BJ (cell line): ENCODE data around the gene TRIM39. TPM values are rescaled to one million over a fixed set of nuclear protein-coding genes. Genes with fewer than 3 reads are reported as not detected.

Experiments
- CTCF ChIA-PET: fragments of 350-600 bp; formaldehyde crosslinking; extraction: SDS; loops from one replicate; lab custom pipeline; 2021; ENCODE audit warnings: antibody characterized with exemption, inconsistent platforms; lab: Yijun Ruan, JAX
- POLR2A ChIA-PET: fragments of 300-600 bp; sonication (Branson Sonifier 250); formaldehyde crosslinking; extraction: SDS; loops from one replicate; lab custom pipeline; 2021; ENCODE audit warnings: antibody characterized with exemption; lab: Charles Lee
- DNase-seq: peaks from one replicate; pipeline ENCODE4 v3.0.0-alpha.2; 2011; ENCODE audit warnings: low read depth
- H3K27me3 ChIP-seq: 2 replicates; pipeline ENCODE4 v1.6.0; 2011; ENCODE audit warnings: low read length; ENCODE audit not compliant: control insufficient read depth, insufficient read depth
- H3K36me3 ChIP-seq: 2 replicates; pipeline ENCODE4 v1.5.1; 2011; ENCODE audit warnings: low read length; ENCODE audit not compliant: control insufficient read depth, insufficient read depth
- H3K4me3 ChIP-seq: 2 replicates; pipeline ENCODE4 v1.5.1; 2011; ENCODE audit warnings: low read depth, mild to moderate bottlenecking, control low read depth, low read length
- polyA plus RNA-seq: library from polyadenylated mRNA; depleted of rRNA; stranded (reverse); fragments of >200 nt; gene quantifications from 2 replicates; pipeline ENCODE4 v1.2.3, GENCODE V29; 2011
- TF ChIP-seq, protein P1 (sequence below): IDR thresholded peaks from 2 replicates; pipeline ENCODE4 v1.5.1; 2011; ENCODE audit warnings: low read depth, mild to moderate bottlenecking, control low read depth, inconsistent platforms, low read length, moderate library complexity; ENCODE audit not compliant: insufficient read depth

Gene TRIM39
- polyA plus RNA-seq, 1 experiment: 8.1 TPM

DNA sequence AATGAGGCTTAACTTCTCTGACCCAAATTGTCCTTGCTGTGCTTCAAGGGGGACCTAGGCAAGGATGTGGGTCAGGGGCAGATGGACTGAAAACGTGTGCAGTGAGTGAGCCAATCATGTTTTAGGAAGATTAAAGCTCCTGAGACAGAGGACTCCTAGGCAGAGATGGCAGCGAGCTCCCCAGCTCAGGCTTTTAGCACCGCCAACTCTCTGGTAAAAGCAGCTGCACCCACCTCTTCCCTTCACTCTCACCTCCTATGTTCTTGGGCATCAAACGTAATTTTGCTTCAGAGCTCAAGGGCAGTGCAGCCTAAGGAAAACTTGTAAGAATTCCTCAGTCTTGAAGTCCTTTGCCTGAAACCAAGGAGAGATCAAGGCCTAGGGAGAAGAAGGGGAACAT, 28.6 kb downstream of the TRIM39 start:
- ChIA-PET CTCF (interaction anchor here (2.3 kb wide), 1 partner anchor 42 kb away, joined by 10 read pairs; no protein-coding TSS in a partner anchor), POLR2A (no interaction called here)
- Histone ChIP-seq H3K27me3 (peaks cover 24% of the 10 kb centered on the region), H3K4me3 (no peak overlapping the region), H3K36me3 (no peaks in the 10 kb centered on the region)
- TF ChIP-seq, protein P1, sequence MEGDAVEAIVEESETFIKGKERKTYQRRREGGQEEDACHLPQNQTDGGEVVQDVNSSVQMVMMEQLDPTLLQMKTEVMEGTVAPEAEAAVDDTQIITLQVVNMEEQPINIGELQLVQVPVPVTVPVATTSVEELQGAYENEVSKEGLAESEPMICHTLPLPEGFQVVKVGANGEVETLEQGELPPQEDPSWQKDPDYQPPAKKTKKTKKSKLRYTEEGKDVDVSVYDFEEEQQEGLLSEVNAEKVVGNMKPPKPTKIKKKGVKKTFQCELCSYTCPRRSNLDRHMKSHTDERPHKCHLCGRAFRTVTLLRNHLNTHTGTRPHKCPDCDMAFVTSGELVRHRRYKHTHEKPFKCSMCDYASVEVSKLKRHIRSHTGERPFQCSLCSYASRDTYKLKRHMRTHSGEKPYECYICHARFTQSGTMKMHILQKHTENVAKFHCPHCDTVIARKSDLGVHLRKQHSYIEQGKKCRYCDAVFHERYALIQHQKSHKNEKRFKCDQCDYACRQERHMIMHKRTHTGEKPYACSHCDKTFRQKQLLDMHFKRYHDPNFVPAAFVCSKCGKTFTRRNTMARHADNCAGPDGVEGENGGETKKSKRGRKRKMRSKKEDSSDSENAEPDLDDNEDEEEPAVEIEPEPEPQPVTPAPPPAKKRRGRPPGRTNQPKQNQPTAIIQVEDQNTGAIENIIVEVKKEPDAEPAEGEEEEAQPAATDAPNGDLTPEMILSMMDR: no peak
- no peak for DNase-seq

DNA sequence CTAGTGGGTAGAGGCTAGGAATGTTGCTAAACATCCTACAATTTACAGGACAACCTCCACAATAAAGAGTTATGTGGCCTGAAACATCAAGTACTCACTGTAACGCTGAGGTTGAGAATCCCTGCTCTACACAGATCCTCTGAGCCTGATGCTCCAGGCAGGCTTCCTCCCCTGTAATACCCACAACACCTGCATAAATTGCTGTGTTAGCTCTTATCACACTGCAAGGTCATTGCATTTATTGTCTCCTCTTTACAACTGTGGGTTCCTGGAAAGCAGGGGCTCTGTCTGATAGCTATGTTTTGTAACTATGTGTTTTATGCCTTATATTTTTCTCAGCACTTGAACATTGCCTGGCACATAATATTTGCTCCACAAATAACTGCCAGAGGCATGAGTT, 29.8 kb downstream of the TRIM39 start:
- no peak for DNase-seq
- ChIA-PET CTCF (interaction anchor here (1.1 to 2.3 kb wide), 3 partner anchors 19 to 41 kb away, joined by 3 to 10 read pairs (median 4); no protein-coding TSS in a partner anchor), POLR2A (no interaction called here)
- Histone ChIP-seq H3K27me3 (peaks cover 26% of the 10 kb centered on the region), H3K36me3 (no peaks in the 10 kb centered on the region), H3K4me3 (no peak overlapping the region)
- TF ChIP-seq, protein P1: no peak

DNA sequence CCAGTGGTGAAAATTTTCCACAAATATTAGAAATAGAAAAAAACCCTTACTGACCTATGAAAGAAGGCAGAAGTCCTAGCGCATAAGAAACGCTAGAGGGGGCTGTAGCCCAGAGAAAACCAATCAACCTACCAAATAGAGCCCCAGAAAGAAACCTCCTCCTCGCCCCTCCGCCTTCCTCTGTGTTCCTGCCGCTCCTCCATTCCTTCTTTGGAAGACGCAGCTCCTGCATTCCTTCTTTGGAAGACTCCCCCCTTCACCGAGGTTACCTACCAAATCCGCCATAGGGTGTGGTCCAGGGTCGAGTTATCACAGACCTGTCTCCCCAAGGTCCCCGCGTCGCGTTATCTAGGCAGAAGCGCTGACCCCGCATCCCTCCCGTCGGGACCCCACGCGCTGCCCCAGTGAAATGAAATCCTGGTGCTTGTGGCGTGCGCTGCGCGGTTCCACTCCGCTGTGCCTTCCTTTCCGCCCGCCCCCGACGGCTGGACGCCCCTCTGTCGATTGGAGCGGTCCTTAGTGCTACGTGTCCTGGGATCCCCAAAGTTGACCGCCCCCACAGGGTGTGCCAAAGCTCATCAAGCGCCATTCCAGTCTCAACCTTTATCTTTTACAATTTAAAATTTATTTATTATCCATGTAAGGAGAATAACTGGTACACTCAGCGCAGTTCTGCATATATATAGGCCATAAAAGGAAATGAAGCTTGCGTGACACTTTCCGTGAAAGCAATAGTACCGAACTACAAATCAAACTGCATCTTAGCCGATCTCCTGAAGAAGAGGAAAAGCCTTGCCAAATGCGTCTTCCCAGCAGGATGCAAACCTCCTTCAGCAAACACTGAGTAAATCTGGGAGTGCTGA, 31.2 kb downstream of the TRIM39 start:
- Histone ChIP-seq H3K4me3 (peak overlapping the region; percentile 36), H3K36me3 (no peaks in the 10 kb centered on the region), H3K27me3 (peaks cover 31% of the 10 kb centered on the region)
- ChIA-PET CTCF (interaction anchor here (0.6 to 3.1 kb wide), 14 partner anchors 9 to 1306 kb away, joined by 3 to 15 read pairs (median 3); no protein-coding TSS in a partner anchor), POLR2A (interaction anchor here (0.6 kb wide), 1 partner anchor 34 kb away, joined by 5 read pairs; no protein-coding TSS in a partner anchor)
- DNase-seq: peak; percentile 16
- TF ChIP-seq, protein P1: peak; percentile 76

DNA sequence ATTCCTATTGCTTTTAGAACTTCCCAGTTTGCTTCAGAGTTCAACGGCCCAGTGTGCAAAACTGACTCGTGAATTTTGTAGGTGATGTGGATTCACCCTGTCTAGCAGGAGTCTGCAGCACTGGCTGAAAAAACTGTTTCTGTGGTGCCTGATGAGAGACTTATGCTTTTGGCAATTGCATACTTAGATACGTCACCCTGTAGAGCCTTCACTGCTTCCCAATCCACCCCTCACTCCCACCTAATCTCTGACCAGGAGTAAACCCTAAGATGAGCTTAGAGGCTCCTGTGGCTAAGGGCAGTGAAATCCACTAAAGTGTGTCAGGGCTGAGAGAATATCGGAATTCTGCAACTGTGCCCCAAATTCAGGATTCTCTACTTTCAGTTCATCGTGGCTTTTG, 32.5 kb downstream of the TRIM39 start:
- ChIA-PET CTCF (interaction anchor here (0.7 to 3.1 kb wide), 6 partner anchors 9 to 143 kb away, joined by 3 to 15 read pairs (median 4); no protein-coding TSS in a partner anchor), POLR2A (no interaction called here)
- TF ChIP-seq, protein P1: no peak
- H3K36me3 ChIP-seq: no peaks in the 10 kb centered on the region
- DNase-seq: no peak
- H3K4me3 ChIP-seq: no peak overlapping the region
- peaks cover 31% of the 10 kb centered on the region for H3K27me3 ChIP-seq

DNA sequence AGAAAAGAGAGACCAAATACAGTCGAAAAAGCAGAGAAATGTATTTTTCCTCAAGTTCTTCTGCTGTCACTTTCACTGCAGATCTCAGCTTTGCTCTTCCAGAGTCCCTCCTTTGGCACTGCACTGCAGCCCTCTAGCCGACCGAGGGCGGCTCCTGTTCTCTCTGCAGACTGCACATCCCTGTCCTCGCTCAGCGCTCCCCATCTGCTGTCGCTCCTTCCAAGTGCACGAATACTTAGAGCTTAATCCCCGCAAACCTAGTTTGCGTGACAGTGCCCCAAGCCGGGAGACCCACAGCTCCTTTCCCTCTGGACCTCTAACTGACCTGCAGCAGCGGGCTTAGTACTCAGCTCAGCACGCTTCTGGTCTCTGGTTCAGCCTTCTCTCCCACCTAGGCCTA, 33.4 kb downstream of the TRIM39 start:
- peaks cover 32% of the 10 kb centered on the region for H3K27me3 ChIP-seq
- DNase-seq: no peak
- ChIA-PET POLR2A (no interaction called here), CTCF (interaction anchor here (0.6 to 3.1 kb wide), 6 partner anchors 8 to 133 kb away, joined by 3 to 15 read pairs (median 3); partner anchors contain the start of gene TRIM39)
- TF ChIP-seq, protein P1: no peak
- H3K4me3 ChIP-seq: no peak overlapping the region
- no peaks in the 10 kb centered on the region for H3K36me3 ChIP-seq
